Ascending aorta (tissue), 2 donors: ENCODE data around the gene TMSB10. TPM values are rescaled to one million over a fixed set of nuclear protein-coding genes. Genes with fewer than 3 reads are reported as not detected.

Experiments
- DNase-seq, 2 donors: peaks; one replicate each; pipeline ENCODE4 v3.0.0-alpha.2; 2019; ENCODE audit warnings: low spot score in 2 of 2
- H3K27ac ChIP-seq, 2 donors: fragments of 200-600 bp; sonication (generic); one replicate each; pipeline ENCODE4 v1.5.1; 2016 to 2017; ENCODE audit warnings: mild to moderate bottlenecking in 1 of 2
- H3K27me3 ChIP-seq: fragments of 200-600 bp; sonication (generic); one replicate; pipeline ENCODE4 v1.5.1; 2017
- H3K36me3 ChIP-seq, 2 donors: fragments of 200-600 bp; sonication (generic); one replicate each; pipeline ENCODE4 v1.5.1; 2016
- H3K4me1 ChIP-seq, 2 donors: fragments of 200-600 bp; sonication (generic); one replicate each; pipeline ENCODE4 v1.5.1; 2016 to 2017; ENCODE audit warnings: mild to moderate bottlenecking in 1 of 2
- H3K4me3 ChIP-seq, 2 donors: fragments of 200-600 bp; sonication (generic); one replicate each; pipeline ENCODE4 v1.5.1; 2016 to 2017; ENCODE audit warnings: mild to moderate bottlenecking in 1 of 2
- H3K9me3 ChIP-seq, 2 donors: fragments of 200-600 bp; sonication (generic); one replicate each; pipeline ENCODE4 v1.5.1; 2016
- CTCF ChIP-seq, 3 experiments: fragments of 200-600 bp in 2 of 3; fragments of 450-650 bp in 1 of 3; sonication (generic) in 2 of 3; IDR thresholded peaks; one replicate each; pipeline ENCODE4 v1.5.1; 2016 to 2019; ENCODE audit warnings: antibody characterized with exemption in 3 of 3, mild to moderate bottlenecking in 1 of 3, moderate library complexity in 1 of 3
- intact Hi-C: fragments of 100-400 bp; cut with DNase I; formaldehyde crosslinking; loops from one replicate; pipeline ENCODE4 v1.15.1; 2023
- total RNA-seq: library from RNA; depleted of rRNA; stranded (reverse); fragments of >200 nt; gene quantifications from one replicate; pipeline ENCODE4 v1.1.0, GENCODE V29; 2016

Gene TMSB10
- total RNA-seq, 1 donor from 2014 or later = 5,452 TPM

- intact Hi-C loops = no loop called here
- H3K27ac ChIP-seq = no peak overlapping the region
- no peaks in the 10 kb centered on the region for H3K9me3 ChIP-seq
- peak in 1 of 2 donors; percentile 5 for DNase-seq
- H3K4me3 ChIP-seq = no peak overlapping the region
- no peak for TF ChIP-seq CTCF (IDR thresholded peaks at IDR 0.05)
- no peaks in the 10 kb centered on the region for H3K27me3 ChIP-seq
- H3K4me1 ChIP-seq = peaks cover 0 to 5% of the 10 kb centered on the region in 2 donors
- H3K36me3 ChIP-seq = no peaks in the 10 kb centered on the region
Observed at GRCh38 chr2:84954329-84954728, 48.9 kb downstream of the TMSB10 start.

Other genes starting within 250 kb of the TMSB10 start
- 1.1 TPM for gene TRABD2A, start 24.6 kb upstream of the TMSB10 start, total RNA-seq
- 14.4 TPM for gene KCMF1, start 65.5 kb downstream of the TMSB10 start, total RNA-seq
- 10.3 TPM for gene TCF7L1, start 227.7 kb downstream of the TMSB10 start, total RNA-seq